GM12878 (cell line): ENCODE measurements around the gene STEAP1. TPM values are rescaled to one million over a fixed set of nuclear protein-coding genes. Genes with fewer than 3 reads are reported as not detected.

Source experiments
- ATAC-seq: fragments of 200-7000 bp; cut with Tn5 transposase; 3 replicates; pipeline ENCODE4 v1.9.1; 2020; ENCODE audit warnings: mild to moderate bottlenecking, moderate library complexity
- BruUV-seq: library from RNA; stranded (reverse); fragments of 400-500 nt; replicated peaks from 2 replicates; lab custom pipeline; 2021; lab: Mats Ljungman, UMichigan
- CTCF ChIA-PET: fragments of 300-600 bp; sonication (Branson Sonifier 250); formaldehyde crosslinking; extraction: SDS; loops from one replicate; lab custom pipeline; 2021; ENCODE audit warnings: inconsistent platforms; lab: Yijun Ruan, JAX
- POLR2A ChIA-PET: fragments of 350-600 bp; formaldehyde crosslinking; extraction: SDS; loops from one replicate; lab custom pipeline; 2021; ENCODE audit warnings: inconsistent platforms; lab: Charles Lee
- RAD21 ChIA-PET: fragments of 300-600 bp; sonication (Branson Sonifier 250); formaldehyde crosslinking; loops from one replicate; lab custom pipeline; 2023; ENCODE audit warnings: antibody characterized with exemption; ENCODE audit not compliant: unreplicated experiment; lab: Charles Lee
- SMC1A ChIA-PET: fragments of 300-600 bp; sonication (Branson Sonifier 250); formaldehyde crosslinking; loops from one replicate; lab custom pipeline; 2023; ENCODE audit not compliant: unreplicated experiment, uncharacterized antibody; lab: Charles Lee
- DNase-seq: peaks from one replicate; pipeline ENCODE4 v3.0.0-alpha.2; 2011; ENCODE audit warnings: low read depth, low spot score
- FAIRE-seq: peaks from 3 replicates; lab custom pipeline; 2011; peaks lifted over from hg19 to GRCh38; lab: Jason Lieb, UNC
- H2AFZ ChIP-seq: 2 replicates; pipeline ENCODE4 v1.6.0; 2011; ENCODE audit warnings: low read depth, low read length, control low read depth; ENCODE audit not compliant: control insufficient read depth
- H3K27ac ChIP-seq: 2 replicates; pipeline ENCODE4 v1.5.1; 2011; ENCODE audit warnings: control low read depth; ENCODE audit not compliant: control insufficient read depth, insufficient read depth
- H3K27me3 ChIP-seq, 2 experiments: replicated peaks in 1 of 2; 2 replicates each; pipeline versions ENCODE4 v1.6.0 to v1.6.1; 2011; ENCODE audit warnings: low read length in 1 of 2; ENCODE audit not compliant: control insufficient read depth in 2 of 2, insufficient read depth in 2 of 2
- H3K36me3 ChIP-seq, 2 experiments: 2 replicates each; pipeline ENCODE4 v1.5.1; 2011; ENCODE audit warnings: low read length in 1 of 2; ENCODE audit not compliant: control insufficient read depth in 2 of 2, insufficient read depth in 2 of 2
- H3K4me1 ChIP-seq: 2 replicates; pipeline ENCODE4 v1.6.1; 2011; ENCODE audit warnings: mild to moderate bottlenecking, low read length, moderate library complexity, mixed read lengths; ENCODE audit not compliant: control insufficient read depth, insufficient read depth
- H3K4me2 ChIP-seq: 2 replicates; pipeline ENCODE4 v1.6.0; 2011; ENCODE audit warnings: control low read depth; ENCODE audit not compliant: control insufficient read depth, insufficient read depth
- H3K4me3 ChIP-seq: fragments of 200-600 bp; sonication (generic); 2 replicates; pipeline ENCODE4 v1.5.1; 2016
- H3K79me2 ChIP-seq: 2 replicates; pipeline ENCODE4 v1.6.0; 2011; ENCODE audit warnings: low read length; ENCODE audit not compliant: control insufficient read depth, insufficient read depth
- H3K9ac ChIP-seq: 2 replicates; pipeline ENCODE4 v1.8.0; 2011; ENCODE audit warnings: low read length, control low read depth, mixed read lengths; ENCODE audit not compliant: control insufficient read depth, insufficient read depth
- H3K9me3 ChIP-seq: replicated peaks from 3 replicates; pipeline ENCODE4 v1.5.1; 2011; ENCODE audit warnings: mild to moderate bottlenecking, low read length; ENCODE audit not compliant: control insufficient read depth, insufficient read depth
- H4K20me1 ChIP-seq: 2 replicates; pipeline ENCODE4 v1.6.0; 2011; ENCODE audit not compliant: control insufficient read depth, insufficient read depth
- ESRRA ChIP-seq: IDR thresholded peaks from 2 replicates; pipeline ENCODE4 v1.6.1; 2012; ENCODE audit warnings: mild to moderate bottlenecking, low read length, improper control_type of control experiment
- IKZF1 ChIP-seq: fragments of 450-650 bp; conservative IDR thresholded peaks from 2 replicates; pipeline ENCODE4 v1.6.1; 2017; ENCODE audit warnings: antibody characterized with exemption, mild to moderate bottlenecking
- MYB ChIP-seq: fragments of 150-350 bp; IDR thresholded peaks from 2 replicates; pipeline ENCODE4 v1.6.1; 2014; ENCODE audit warnings: mild to moderate bottlenecking, low read depth, low read length, borderline replicate concordance
- NR2C2 ChIP-seq: IDR thresholded peaks from 2 replicates; pipeline ENCODE4 v1.6.1; 2011; ENCODE audit warnings: borderline replicate concordance, low read depth; ENCODE audit not compliant: control insufficient read depth, insufficient read length
- POLR2A ChIP-seq: IDR thresholded peaks from 2 replicates; pipeline ENCODE4 v1.6.1; 2011; ENCODE audit warnings: low read depth, mild to moderate bottlenecking, low read length
- RB1 ChIP-seq: fragments of 450-650 bp; formaldehyde crosslinking; IDR thresholded peaks from 2 replicates; pipeline ENCODE4 v1.6.1; 2017; ENCODE audit warnings: mild to moderate bottlenecking, borderline replicate concordance
- SIN3A ChIP-seq: IDR thresholded peaks from 2 replicates; pipeline ENCODE4 v1.6.1; 2012; ENCODE audit warnings: low read depth, low read length, improper control_type of control experiment
- ZZZ3 ChIP-seq: IDR thresholded peaks from 2 replicates; pipeline ENCODE4 v1.6.1; 2011; ENCODE audit warnings: low read depth; ENCODE audit not compliant: control insufficient read depth, insufficient read length
- WGBS: methylation state at CpG from one replicate; pipeline ENCODE4 v1.1.6; 2016; ENCODE audit warnings: low lambda C conversion rate; ENCODE audit not compliant: insufficient replicate concordance, insufficient coverage; ENCODE audit errors: missing lambda C conversion rate; 5-methylcytosine and 5-hydroxymethylcytosine counted together
- in situ Hi-C: fragments of 300-500 bp; cut with MboI; formaldehyde crosslinking; loops from 9 replicates; pipeline ENCODE4 v1.14.3; 2018; ENCODE audit warnings: mixed read lengths
- intact Hi-C: fragments of 100-400 bp; cut with micrococcal nuclease; formaldehyde crosslinking; loops from one replicate; pipeline ENCODE4 v1.14.2; 2022; ENCODE audit not compliant: unreplicated experiment
- polyA plus RNA-seq, 11 experiments: library from polyadenylated mRNA; depleted of rRNA in 4 of 11; unstranded in 6 of 11; stranded (reverse) in 5 of 11; fragments of >200 nt; fragmentation: Nextera tagmentation in 4 of 11; fragmentation: Illumina TruSeq in 1 of 11; extraction: Ambion mirVana in 4 of 11; extraction: Trizol in 1 of 11; gene quantifications; 1 replicate in 1 of 11; 2 replicates in 10 of 11; pipeline versions ENCODE4 v1.2.1 to v1.2.3, GENCODE V29; 2011 to 2016; ENCODE audit warnings: inconsistent platforms in 2 of 11, missing spikeins in 2 of 11, low read depth in 1 of 11
- total RNA-seq, 4 experiments: library from RNA; depleted of rRNA in 3 of 4; stranded (reverse); fragments of >200 nt in 3 of 4; fragmentation: Illumina TruSeq in 1 of 4; extraction: Trizol in 1 of 4; gene quantifications; 2 replicates each; pipeline versions ENCODE4 v1.2.1 to v1.2.3, GENCODE V29; 2013 to 2021
- TF ChIP-seq, protein P1 (sequence below): fragments of 450-650 bp; IDR thresholded peaks from 2 replicates; pipeline ENCODE4 v1.6.1; 2017; ENCODE audit warnings: mild to moderate bottlenecking, moderate library complexity
- TF ChIP-seq, protein P2 (sequence below): IDR thresholded peaks from 2 replicates; pipeline ENCODE4 v1.6.1; 2011; ENCODE audit warnings: borderline replicate concordance, low read depth, mild to moderate bottlenecking, moderate library complexity, low read length; ENCODE audit not compliant: insufficient read depth, poor library complexity, severe bottlenecking
- TF ChIP-seq, protein P3 (sequence below): fragments of 450-650 bp; IDR thresholded peaks from 2 replicates; pipeline ENCODE4 v1.6.1; 2016; ENCODE audit warnings: mild to moderate bottlenecking
- TF ChIP-seq, protein P4 (sequence below): fragments of 450-650 bp; IDR thresholded peaks from 2 replicates; pipeline ENCODE4 v1.6.1; 2017; ENCODE audit warnings: antibody characterized with exemption, mild to moderate bottlenecking, moderate library complexity

STEAP1 gene
- total and polyA plus RNA-seq, 10 of the 15 experiments (the other 5 are each of a cell fraction or from before 2014, with no cell fraction given): 2.1 to 44.6 (median 4.6) TPM

DNA sequence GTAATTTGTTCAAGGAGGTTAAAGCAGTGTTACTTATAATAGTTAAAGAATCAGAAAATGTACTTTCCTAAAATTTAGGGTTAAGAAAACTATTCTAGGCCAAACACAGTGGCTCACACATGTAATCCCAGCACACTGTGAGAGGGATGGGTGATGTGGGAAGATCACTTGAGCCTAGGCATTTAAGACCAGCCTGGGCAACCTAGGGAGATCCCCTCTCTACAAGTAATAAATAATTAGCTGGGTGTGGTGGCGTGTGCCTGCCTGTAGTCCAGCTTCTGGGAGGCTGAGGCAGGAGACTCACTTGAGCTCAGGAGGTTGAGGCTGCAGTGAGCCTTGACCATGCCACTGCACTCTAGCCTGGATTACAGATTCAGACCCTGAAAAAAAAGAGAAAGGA is 53.7 kb downstream of the STEAP1 start (continued):
- TF ChIP-seq, protein P1, sequence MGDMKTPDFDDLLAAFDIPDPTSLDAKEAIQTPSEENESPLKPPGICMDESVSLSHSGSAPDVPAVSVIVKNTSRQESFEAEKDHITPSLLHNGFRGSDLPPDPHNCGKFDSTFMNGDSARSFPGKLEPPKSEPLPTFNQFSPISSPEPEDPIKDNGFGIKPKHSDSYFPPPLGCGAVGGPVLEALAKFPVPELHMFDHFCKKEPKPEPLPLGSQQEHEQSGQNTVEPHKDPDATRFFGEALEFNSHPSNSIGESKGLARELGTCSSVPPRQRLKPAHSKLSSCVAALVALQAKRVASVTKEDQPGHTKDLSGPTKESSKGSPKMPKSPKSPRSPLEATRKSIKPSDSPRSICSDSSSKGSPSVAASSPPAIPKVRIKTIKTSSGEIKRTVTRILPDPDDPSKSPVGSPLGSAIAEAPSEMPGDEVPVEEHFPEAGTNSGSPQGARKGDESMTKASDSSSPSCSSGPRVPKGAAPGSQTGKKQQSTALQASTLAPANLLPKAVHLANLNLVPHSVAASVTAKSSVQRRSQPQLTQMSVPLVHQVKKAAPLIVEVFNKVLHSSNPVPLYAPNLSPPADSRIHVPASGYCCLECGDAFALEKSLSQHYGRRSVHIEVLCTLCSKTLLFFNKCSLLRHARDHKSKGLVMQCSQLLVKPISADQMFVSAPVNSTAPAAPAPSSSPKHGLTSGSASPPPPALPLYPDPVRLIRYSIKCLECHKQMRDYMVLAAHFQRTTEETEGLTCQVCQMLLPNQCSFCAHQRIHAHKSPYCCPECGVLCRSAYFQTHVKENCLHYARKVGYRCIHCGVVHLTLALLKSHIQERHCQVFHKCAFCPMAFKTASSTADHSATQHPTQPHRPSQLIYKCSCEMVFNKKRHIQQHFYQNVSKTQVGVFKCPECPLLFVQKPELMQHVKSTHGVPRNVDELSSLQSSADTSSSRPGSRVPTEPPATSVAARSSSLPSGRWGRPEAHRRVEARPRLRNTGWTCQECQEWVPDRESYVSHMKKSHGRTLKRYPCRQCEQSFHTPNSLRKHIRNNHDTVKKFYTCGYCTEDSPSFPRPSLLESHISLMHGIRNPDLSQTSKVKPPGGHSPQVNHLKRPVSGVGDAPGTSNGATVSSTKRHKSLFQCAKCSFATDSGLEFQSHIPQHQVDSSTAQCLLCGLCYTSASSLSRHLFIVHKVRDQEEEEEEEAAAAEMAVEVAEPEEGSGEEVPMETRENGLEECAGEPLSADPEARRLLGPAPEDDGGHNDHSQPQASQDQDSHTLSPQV: no peak
- no peak for TF ChIP-seq SIN3A

DNA sequence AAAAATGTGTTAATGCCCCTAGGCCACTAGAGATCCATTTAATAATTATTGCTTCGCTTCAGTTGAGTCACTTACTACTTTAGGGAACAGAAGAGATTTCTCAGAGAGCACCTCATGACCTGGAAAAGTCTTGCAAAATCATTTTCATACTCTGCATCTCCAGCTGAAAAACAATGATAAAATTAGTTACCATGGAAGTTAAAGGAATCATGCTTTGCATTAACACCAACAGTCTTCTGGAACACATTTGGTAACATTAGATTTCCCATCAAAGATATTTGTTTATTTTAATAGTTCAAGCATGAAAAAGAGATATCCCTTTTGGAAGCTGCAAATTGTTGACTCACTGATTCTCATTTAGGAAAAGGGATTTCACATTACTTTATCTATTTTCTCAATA is 55.5 kb downstream of the STEAP1 start:
- 27% methylated on average over 1 of the region's 1 CpG for WGBS
- POLR2A ChIA-PET: interaction anchor here (0.6 to 7.6 kb wide), 8 partner anchors 10 to 52 kb away, joined by 3 to 92 read pairs (median 5); partner anchors contain the start of gene CFAP69
- RAD21 ChIA-PET: interaction anchor here (1.1 to 8.1 kb wide), 10 partner anchors 10 to 55 kb away, joined by 3 to 90 read pairs (median 22); partner anchors contain the start of genes CFAP69 and STEAP1
- in situ Hi-C loops (no loop called here), intact Hi-C loops (no loop called here)
- Histone ChIP-seq H4K20me1 (no peaks in the 10 kb centered on the region), H3K79me2 (no peaks in the 10 kb centered on the region), H2AFZ (no peak overlapping the region), H3K27ac (no peak overlapping the region), H3K4me2 (no peak overlapping the region), H3K36me3 (no peaks in the 10 kb centered on the region), H3K27me3 (peaks cover 1 to 15% of the 10 kb centered on the region in 2 experiments), H3K9ac (no peak overlapping the region), H3K4me1 (no peaks in the 10 kb centered on the region), H3K4me3 (no peak overlapping the region), H3K9me3 (no peaks in the 10 kb centered on the region)
- FAIRE-seq (no peak), ATAC-seq (no peak), DNase-seq (no peak)
- no TSS peak for BruUV-seq
- SMC1A ChIA-PET: interaction anchor here (0.9 to 8.5 kb wide), 16 partner anchors 10 to 56 kb away, joined by 3 to 116 read pairs (median 8); partner anchors contain the start of genes CFAP69 and STEAP1
- CTCF ChIA-PET: interaction anchor here (0.9 to 6.8 kb wide), 9 partner anchors 10 to 56 kb away, joined by 3 to 67 read pairs (median 8); partner anchors contain the start of gene STEAP1
- TF ChIP-seq, protein P2, sequence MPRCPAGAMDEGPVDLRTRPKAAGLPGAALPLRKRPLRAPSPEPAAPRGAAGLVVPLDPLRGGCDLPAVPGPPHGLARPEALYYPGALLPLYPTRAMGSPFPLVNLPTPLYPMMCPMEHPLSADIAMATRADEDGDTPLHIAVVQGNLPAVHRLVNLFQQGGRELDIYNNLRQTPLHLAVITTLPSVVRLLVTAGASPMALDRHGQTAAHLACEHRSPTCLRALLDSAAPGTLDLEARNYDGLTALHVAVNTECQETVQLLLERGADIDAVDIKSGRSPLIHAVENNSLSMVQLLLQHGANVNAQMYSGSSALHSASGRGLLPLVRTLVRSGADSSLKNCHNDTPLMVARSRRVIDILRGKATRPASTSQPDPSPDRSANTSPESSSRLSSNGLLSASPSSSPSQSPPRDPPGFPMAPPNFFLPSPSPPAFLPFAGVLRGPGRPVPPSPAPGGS: no peak
- no peak for TF ChIP-seq ZZZ3
- TF ChIP-seq ESRRA: no peak
- no peak for TF ChIP-seq MYB
- TF ChIP-seq RB1: no peak
- no peak for TF ChIP-seq IKZF1
- TF ChIP-seq NR2C2: no peak
- no peak for TF ChIP-seq POLR2A
- TF ChIP-seq, protein P3, sequence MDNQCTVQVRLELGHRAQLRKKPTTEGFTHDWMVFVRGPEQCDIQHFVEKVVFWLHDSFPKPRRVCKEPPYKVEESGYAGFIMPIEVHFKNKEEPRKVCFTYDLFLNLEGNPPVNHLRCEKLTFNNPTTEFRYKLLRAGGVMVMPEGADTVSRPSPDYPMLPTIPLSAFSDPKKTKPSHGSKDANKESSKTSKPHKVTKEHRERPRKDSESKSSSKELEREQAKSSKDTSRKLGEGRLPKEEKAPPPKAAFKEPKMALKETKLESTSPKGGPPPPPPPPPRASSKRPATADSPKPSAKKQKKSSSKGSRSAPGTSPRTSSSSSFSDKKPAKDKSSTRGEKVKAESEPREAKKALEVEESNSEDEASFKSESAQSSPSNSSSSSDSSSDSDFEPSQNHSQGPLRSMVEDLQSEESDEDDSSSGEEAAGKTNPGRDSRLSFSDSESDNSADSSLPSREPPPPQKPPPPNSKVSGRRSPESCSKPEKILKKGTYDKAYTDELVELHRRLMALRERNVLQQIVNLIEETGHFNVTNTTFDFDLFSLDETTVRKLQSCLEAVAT: no peak
- TF ChIP-seq, protein P4, sequence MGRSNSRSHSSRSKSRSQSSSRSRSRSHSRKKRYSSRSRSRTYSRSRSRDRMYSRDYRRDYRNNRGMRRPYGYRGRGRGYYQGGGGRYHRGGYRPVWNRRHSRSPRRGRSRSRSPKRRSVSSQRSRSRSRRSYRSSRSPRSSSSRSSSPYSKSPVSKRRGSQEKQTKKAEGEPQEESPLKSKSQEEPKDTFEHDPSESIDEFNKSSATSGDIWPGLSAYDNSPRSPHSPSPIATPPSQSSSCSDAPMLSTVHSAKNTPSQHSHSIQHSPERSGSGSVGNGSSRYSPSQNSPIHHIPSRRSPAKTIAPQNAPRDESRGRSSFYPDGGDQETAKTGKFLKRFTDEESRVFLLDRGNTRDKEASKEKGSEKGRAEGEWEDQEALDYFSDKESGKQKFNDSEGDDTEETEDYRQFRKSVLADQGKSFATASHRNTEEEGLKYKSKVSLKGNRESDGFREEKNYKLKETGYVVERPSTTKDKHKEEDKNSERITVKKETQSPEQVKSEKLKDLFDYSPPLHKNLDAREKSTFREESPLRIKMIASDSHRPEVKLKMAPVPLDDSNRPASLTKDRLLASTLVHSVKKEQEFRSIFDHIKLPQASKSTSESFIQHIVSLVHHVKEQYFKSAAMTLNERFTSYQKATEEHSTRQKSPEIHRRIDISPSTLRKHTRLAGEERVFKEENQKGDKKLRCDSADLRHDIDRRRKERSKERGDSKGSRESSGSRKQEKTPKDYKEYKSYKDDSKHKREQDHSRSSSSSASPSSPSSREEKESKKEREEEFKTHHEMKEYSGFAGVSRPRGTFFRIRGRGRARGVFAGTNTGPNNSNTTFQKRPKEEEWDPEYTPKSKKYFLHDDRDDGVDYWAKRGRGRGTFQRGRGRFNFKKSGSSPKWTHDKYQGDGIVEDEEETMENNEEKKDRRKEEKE: no peak
